Activated T-cell treated with anti-CD3 and anti-CD28 coated beads for 24 hours (primary cell): ENCODE results near the gene TTC7B.

ENCODE experiments used
- DNase-seq: peaks from one replicate; pipeline ENCODE4 v3.0.0-alpha.2; 2020; ENCODE audit warnings: low read depth

The TTC7B gene

DNA sequence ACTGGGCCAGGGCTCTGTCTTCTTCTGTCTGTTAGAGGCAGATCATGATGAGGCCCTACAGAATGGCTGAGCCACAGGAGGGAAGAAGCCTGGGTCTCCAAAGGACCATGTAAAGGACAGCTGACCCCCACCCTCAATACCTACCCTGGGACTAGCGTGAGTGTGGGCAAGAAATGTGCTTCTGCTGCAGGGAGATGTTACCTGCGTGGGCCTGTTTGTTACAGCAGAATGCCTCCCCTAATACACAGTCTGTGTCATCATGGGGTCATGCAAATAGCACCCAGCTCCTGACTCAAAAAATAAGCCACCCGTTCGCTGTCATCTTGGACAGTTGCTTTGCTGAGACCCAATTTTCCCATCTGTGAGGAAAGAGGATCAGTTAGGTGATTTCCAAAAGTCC lies 328.8 kb downstream of the TTC7B start:
- DNase-seq: no peak

DNA sequence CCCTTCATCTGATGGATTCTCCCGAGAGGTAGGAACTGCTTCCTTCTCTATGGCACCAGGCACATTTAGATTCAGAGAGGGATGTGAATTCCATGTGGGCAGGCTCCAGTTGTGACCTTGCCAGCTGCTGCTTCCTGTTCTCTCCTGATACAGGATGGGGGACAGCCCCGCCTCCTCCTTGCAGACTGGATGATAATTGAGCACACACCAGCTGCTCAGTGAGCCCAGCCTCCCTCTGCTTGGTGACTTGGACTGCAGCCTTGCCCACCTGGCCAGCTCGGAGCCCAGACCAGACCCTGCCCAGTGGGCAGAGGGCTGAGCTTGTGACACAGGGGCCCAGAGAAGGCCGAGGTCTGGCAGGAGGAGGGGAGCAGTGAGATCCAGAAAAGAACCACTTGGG lies 329.2 kb downstream of the TTC7B start:
- no peak for DNase-seq

DNA sequence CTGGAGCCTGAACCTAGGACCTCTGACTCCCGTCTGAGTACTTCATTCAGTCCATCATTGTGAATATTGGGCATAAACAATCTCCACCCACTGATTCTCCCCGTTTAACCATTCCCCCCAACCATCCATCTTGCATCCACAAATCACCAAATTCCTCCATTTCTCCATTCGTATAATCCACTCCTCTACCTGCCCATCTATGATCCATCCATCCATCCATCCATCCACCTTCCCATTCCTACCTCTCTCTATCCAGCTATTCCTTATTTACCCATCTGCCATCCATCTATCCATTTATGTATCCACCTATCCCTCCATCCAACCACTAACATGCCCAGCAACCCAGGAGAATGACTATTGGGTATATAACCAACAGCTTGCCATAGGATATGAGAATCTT lies 331.9 kb downstream of the TTC7B start:
- DNase-seq: no peak

DNA sequence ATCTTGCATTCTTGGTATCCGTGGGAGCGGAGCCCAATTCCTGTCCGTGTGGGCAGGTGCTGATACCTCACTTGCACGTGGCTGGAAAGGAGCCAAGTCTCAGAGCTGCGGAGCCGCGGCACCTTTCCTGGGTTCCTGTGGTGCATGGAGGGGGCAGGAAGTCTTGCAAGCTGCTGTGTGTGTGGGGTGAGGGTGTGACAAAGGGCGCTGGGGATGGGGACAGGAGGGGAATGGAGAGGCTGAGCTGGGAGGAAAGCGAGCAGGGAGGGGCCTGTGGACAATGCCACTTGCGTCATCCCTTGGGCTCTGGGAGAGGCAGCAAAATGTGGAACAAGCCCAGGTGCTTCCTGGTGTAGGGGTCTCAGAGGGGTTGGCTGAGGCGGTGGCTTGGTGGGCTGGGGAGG lies 332.7 kb downstream of the TTC7B start:
- no peak for DNase-seq

DNA sequence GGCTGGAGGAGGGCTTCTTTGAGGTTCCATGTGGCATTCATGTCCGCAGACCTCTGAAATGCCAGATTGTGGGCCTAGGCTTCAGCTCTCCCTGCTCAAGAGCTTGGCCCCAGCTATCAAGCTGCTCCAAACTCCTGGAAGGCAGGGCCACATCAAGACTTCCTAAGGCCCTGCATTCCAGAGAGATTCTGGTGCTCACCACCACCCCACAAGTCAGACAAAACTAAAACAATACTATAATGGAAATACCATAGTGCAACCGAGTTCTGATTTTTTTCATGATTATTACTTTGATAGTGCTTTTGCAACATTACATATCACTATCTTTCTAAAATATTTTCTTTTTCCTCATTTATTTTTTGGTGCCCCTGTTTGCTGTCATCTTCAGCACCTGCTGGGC lies 333.1 kb downstream of the TTC7B start:
- no peak for DNase-seq

DNA sequence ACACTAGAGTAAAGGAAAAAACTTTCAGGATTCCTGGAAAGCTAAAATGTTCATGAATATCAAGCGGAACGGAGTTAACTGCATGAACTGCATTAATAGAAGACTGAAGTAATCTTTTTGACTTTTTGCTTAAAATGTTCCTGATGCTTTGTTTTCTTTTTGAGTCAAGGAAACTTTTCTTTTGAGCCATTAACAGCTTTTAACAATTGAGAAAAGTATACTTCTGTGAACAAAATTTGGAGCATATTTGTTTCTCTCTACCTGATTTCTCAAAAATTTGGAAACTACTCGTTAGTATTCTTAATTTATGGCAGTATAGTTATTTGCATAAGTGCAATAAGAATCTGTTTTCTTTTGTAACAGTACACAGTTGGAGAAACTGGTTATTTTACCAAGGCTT lies 340.9 kb downstream of the TTC7B start:
- DNase-seq: no peak
